ENCODE data around the gene FAN1.

Gene FAN1

GRCh38 chr15:30991255-30992235 lies 87.8 kb downstream of the FAN1 start, which contains the start of gene MTMR10:
MTMR10 (minus strand) TSS chr15:30991628; CDS start chr15:30991506, 122 bp downstream.
- Histone ChIP-seq H3K27ac (peak within 1 kb of the TSS; percentile 89 to 99 (median 97)), H3K4me3 (peak within 1 kb of the TSS; percentile 87 to 98 (median 93))

GRCh38 chr15:30992249-30992864 lies 88.6 kb downstream of the FAN1 start:
- H3K4me3 ChIP-seq, result peak overlapping the region; percentile 87 to 98 (median 93)
- peak overlapping the region; percentile 89 to 99 (median 97) for H3K27ac ChIP-seq
